RWPE1 (cell line): Measurements from ENCODE around the gene FFAR3.

Source experiments
- CTCF ChIA-PET: fragments of 350-600 bp; sonication (Branson Sonifier 250); formaldehyde crosslinking; extraction: SDS; loops from one replicate; lab custom pipeline; 2021; lab: Yijun Ruan, JAX
- POLR2A ChIA-PET: fragments of 400-600 bp; formaldehyde crosslinking; extraction: SDS; loops from one replicate; lab custom pipeline; 2020; ENCODE audit warnings: antibody characterized with exemption; ENCODE audit not compliant: low non-redundant PET; lab: Yijun Ruan, JAX
- DNase-seq: peaks from one replicate; pipeline ENCODE4 v3.0.0; 2012; ENCODE audit warnings: low spot score
- H3K27ac ChIP-seq: fragments of 450-650 bp; 2 replicates; pipeline ENCODE4 v1.5.1; 2017
- CTCF ChIP-seq: fragments of 450-650 bp; conservative IDR thresholded peaks from 2 replicates; pipeline ENCODE4 v1.5.1; 2017; ENCODE audit warnings: low read depth, mild to moderate bottlenecking

Gene FFAR3, protein sequence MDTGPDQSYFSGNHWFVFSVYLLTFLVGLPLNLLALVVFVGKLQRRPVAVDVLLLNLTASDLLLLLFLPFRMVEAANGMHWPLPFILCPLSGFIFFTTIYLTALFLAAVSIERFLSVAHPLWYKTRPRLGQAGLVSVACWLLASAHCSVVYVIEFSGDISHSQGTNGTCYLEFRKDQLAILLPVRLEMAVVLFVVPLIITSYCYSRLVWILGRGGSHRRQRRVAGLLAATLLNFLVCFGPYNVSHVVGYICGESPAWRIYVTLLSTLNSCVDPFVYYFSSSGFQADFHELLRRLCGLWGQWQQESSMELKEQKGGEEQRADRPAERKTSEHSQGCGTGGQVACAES

DNA sequence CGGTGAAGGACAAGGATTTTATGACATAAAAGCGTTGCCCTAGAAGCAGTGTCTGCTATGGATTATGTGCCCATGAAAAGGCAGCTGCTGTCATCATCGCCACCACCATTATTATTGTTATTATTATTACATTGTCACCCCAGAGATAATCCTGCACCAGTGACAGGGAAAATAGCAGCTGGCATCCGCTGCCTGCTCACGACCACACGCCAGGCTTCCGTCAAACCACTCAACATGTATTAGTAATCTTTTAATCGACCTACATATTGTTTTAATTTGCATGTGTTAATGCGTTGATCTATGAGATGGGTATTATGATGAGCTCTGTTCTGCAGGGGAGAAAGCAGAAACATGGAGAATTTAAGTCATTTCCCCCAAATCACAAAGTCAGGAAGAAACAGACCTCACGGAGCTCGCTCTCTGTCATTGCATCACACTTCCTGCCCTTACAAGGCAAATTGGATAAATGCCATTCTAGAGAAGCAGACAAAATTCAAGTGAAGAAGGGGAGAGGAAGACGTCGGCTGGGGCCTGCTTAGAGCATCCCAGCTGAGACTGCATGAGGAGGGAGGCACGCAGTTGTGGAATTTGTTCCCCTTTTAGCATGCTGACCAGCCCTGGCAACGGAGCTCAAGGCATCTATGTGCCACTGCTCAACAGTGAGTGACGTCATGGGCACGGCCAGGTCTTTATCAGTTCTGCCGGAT lies at the start of gene FFAR3:
TSS of gene FFAR3 (plus strand) at position 594 of the 707 bp plus-strand sequence. CDS start 431 bp downstream, outside the sequence.
- H3K27ac ChIP-seq, result no peak within 1 kb of the TSS
- no peak for DNase-seq
- ChIA-PET POLR2A (no interaction called here), CTCF (interaction anchor here (1.2 to 2.6 kb wide), 2 partner anchors 110 to 137 kb away, joined by 3 to 5 read pairs; no protein-coding TSS in a partner anchor)
- no peak for TF ChIP-seq CTCF

DNA sequence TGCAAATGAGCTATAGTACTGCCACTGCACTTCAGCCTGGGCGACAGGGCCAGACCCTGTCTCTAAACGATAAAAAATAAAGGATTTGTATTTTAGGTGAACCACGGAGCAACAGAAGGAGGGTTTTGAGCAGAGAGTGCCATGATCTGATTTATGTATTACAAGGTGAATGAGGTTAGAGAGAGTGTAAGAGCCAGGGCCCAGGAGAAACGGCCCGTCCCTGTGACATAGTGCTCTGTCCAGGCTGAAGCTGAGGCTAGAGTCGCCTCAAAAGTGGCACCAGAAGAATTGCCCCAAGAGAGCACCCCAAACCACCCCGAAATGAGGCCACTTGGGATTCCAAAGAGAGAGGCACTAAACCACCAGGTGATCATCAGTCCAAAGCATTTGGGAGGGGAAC lies 49.4 kb upstream of the FFAR3 start:
- no peak for DNase-seq
- POLR2A ChIA-PET, result interaction anchor here (1.1 kb wide), 1 partner anchor 30 kb away, joined by 5 read pairs; no protein-coding TSS in a partner anchor
- CTCF ChIA-PET, result no interaction called here
- no peak for TF ChIP-seq CTCF
- no peak overlapping the region for H3K27ac ChIP-seq

DNA sequence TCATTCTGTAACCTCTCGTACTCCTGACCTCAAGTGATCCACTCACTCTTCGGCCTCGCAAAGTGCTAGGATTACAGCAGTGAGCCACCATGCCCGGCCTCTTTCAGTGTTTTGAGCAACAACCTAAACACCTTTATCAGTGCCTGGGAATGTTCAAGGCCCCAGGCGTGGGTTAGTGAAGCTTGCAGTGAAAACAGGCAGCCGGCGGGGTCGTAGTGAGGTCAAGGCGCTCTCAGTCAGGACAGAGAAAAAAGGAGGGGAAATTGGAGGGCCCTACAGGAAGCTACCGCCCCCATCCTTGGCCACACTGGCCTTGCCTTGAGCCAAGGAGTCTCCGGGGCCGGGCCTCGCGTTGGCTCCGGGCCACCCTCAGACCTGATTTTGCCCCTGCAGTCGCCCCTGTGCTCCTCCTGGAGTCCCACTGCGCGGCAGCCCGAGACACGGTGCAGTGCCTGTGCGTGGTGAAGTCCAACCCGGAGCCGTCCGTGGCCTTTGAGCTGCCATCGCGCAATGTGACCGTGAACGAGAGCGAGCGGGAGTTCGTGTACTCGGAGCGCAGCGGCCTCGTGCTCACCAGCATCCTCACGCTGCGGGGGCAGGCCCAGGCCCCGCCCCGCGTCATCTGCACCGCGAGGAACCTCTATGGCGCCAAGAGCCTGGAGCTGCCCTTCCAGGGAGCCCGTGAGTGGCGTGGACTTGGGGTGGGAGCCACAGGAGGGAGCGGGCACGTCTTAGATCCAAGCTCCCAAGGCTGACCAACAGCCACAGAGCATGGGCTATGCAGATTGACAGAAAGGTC lies 48.6 kb upstream of the FFAR3 start:
- no peak for DNase-seq
- H3K27ac ChIP-seq, result no peak overlapping the region
- TF ChIP-seq CTCF, result no peak
- ChIA-PET POLR2A (interaction anchor here (1.1 kb wide), 1 partner anchor 31 kb away, joined by 5 read pairs; no protein-coding TSS in a partner anchor), CTCF (interaction anchor here (0.6 kb wide), 1 partner anchor 96 kb away, joined by 6 read pairs; no protein-coding TSS in a partner anchor)

GRCh38 chr19:35310331-35310730 lies 47.9 kb upstream of the FFAR3 start:
- no peak overlapping the region for H3K27ac ChIP-seq
- DNase-seq, result no peak
- ChIA-PET POLR2A (no interaction called here), CTCF (interaction anchor here (0.6 kb wide), 1 partner anchor 95 kb away, joined by 6 read pairs; no protein-coding TSS in a partner anchor)
- TF ChIP-seq CTCF, result no peak

GRCh38 chr19:35310811-35311465 lies 47.3 kb upstream of the FFAR3 start:
- no peak for DNase-seq
- ChIA-PET POLR2A (no interaction called here), CTCF (no interaction called here)
- H3K27ac ChIP-seq, result no peak overlapping the region
- TF ChIP-seq CTCF, result no peak
